GM23338 (cell line): Measurements from ENCODE around the gene TESK2. TPM values are rescaled to one million over a fixed set of nuclear protein-coding genes. Genes with fewer than 3 reads are reported as not detected.

Experiments
- ZNF462 ChIP-seq: fragments of 250-450 bp; sonication (Bioruptor Pico); IDR thresholded peaks from 2 replicates; pipeline ENCODE4 v1.5.0; 2020; ENCODE audit warnings: mild to moderate bottlenecking, moderate library complexity
- polyA plus RNA-seq: library from polyadenylated mRNA; unstranded; fragments of >200 nt; fragmentation: Nextera tagmentation; extraction: Ambion mirVana; gene quantifications from 2 replicates; pipeline ENCODE4 v1.2.1, GENCODE V29; 2016
- total RNA-seq: library from RNA; depleted of rRNA; stranded (reverse); fragments of >200 nt; shearing (Covaris generic); gene quantifications from 2 replicates; pipeline ENCODE4 v1.2.3, GENCODE V29; 2014
- TF ChIP-seq, protein P1 (sequence below): IDR thresholded peaks from one replicate; pipeline ENCODE4 v1.6.1; 2018; ENCODE audit warnings: antibody characterized with exemption; ENCODE audit not compliant: unreplicated experiment

TESK2 gene
- total and polyA plus RNA-seq, 2 experiments from 2014 or later: 5.2 to 14.0 TPM

- TF ChIP-seq, protein P1, sequence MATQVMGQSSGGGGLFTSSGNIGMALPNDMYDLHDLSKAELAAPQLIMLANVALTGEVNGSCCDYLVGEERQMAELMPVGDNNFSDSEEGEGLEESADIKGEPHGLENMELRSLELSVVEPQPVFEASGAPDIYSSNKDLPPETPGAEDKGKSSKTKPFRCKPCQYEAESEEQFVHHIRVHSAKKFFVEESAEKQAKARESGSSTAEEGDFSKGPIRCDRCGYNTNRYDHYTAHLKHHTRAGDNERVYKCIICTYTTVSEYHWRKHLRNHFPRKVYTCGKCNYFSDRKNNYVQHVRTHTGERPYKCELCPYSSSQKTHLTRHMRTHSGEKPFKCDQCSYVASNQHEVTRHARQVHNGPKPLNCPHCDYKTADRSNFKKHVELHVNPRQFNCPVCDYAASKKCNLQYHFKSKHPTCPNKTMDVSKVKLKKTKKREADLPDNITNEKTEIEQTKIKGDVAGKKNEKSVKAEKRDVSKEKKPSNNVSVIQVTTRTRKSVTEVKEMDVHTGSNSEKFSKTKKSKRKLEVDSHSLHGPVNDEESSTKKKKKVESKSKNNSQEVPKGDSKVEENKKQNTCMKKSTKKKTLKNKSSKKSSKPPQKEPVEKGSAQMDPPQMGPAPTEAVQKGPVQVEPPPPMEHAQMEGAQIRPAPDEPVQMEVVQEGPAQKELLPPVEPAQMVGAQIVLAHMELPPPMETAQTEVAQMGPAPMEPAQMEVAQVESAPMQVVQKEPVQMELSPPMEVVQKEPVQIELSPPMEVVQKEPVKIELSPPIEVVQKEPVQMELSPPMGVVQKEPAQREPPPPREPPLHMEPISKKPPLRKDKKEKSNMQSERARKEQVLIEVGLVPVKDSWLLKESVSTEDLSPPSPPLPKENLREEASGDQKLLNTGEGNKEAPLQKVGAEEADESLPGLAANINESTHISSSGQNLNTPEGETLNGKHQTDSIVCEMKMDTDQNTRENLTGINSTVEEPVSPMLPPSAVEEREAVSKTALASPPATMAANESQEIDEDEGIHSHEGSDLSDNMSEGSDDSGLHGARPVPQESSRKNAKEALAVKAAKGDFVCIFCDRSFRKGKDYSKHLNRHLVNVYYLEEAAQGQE: no peak
- TF ChIP-seq ZNF462 (CRISPR knock-in tag): no peak
Measured at GRCh38 chr1:45326627-45327623, 164.0 kb downstream of the TESK2 start, which contains the start of gene HPDL (continued).
